HG03060 (cell line): ENCODE results near the gene ATF5.
"Not testable (repeated sequence)": the region's sequence is repeated elsewhere in the genome, so short reads cannot be mapped to it uniquely, and the experiment has no call there.

ENCODE experiments used
- ATAC-seq: cut with Tn5 transposase; IDR thresholded peaks from one replicate; pipeline ENCODE4 v1.9.1; 2021; ENCODE audit warnings: low read depth, moderate number of reproducible peaks; ENCODE audit not compliant: unreplicated experiment

ATF5 gene

DNA sequence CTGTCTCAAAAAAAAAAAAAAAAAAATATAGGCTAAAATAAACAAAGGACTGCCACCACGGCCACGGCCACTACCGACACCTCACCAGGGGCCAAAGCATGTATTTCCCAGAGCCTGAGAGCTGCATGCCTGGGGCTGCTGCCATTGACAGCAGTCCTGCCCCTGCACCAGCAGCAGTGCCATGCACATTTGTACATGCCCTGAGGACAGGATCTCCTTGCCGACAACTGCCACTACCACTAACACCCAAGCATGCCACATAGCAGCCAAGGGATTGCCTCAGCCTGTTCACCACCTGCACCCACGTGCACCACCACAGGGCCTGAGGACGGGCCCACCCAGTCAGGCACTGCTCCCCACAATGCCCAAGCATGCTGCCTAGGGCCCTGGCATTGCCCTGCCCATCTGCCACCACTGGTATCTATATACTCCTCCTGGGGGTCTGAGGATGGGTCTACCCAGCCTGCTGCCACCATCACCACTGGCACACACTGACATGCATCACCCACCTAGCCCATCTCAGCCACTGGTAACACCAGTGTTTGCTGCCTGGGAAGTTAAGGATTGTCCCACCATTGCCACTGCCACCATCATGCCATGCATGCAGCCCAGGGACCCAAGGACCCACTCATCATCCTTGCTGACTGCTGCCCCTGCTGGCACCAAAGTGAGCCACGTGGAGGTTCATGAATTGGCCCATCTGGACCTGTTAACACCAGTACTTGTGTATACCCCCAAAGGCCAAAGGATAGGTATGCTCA is 10.9 kb downstream of the ATF5 start:
- ATAC-seq = no peak

DNA sequence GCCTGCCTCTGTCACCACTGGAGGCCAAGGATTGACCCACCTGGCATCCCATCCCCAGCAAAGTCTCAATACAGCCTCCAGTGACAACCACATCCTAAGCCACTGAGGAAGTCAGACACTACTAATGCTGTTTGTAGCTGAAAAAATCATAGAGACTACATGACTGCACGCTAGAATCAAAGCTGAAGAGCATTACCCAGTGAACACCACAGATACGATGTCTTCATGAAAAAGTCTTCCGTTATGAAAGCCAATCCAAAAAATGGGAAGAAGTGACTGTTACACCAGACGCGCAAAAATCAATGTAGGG is 11.4 kb downstream of the ATF5 start:
- no peak for ATAC-seq

DNA sequence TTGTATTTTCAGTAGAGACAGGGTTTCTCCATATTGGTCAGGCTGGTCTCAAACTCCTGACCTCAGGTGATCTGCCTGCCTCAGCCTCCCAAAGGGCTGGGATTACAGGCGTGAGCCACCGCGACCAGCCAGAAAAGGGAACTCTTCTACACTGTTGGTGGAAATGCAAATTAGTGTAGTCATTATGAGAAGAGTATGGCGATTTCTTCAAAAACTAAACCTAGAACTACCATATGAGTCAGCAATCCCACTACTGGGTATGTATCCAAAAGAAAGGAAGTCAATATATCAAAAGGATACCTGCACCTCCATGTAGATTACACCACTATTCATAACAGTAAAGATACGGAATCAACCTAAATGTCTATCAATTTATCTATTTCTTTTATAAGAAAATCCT is 15.6 kb downstream of the ATF5 start:
- ATAC-seq = not testable (repeated sequence)

DNA sequence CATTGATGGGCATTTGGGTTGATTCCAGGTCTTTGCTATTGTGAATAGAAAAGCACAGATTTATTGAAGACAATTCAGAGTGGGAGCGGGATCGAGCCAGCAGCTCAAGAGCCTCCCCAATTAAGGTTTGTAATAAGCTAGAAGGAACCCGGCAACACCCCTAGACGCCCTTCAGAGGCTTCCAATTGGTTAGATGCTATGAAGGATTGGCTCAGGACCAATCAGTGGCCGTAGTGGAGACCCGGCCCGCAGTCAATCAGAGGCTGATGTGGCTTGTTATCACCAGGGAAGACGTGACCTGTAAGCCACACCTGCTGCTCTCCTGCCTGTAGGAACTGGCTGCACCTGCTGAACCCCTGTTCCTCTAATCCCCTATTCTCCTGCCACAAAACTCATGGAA is 17.4 kb downstream of the ATF5 start:
- no peak for ATAC-seq

GRCh38 chr19:49949742-49950589 is 21.0 kb downstream of the ATF5 start:
- ATAC-seq = no peak

GRCh38 chr19:49950590-49950948 is 21.6 kb downstream of the ATF5 start:
- ATAC-seq = no peak

DNA sequence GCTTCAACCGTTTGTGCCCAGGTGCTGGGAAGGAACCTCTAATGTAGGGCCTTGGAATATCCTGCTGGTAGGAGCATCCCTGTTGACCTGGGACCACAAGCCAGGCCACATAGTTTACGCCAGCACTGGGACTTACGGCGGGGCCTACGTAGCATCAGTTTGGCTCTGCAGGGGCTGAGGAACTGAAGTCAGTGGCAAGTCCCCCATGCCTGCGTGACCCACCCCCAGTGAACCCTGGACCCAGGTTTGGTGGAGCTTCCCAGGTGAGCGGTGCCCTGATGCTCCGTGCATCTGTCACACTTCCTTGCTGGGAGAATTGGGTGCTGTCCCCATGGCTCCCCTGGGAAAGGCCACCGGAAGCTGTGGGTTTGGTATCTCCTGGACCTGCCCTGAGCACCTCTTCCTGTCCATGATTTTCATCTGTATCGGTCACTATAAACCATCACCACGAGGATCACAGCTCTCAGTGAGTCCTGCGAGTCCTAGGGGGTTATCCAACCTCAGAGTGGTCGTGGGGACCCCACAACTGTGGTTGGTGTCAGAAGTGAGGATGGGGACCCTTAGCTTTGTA is 22.0 kb downstream of the ATF5 start:
- ATAC-seq = no peak

- ATAC-seq = no peak
Observed at GRCh38 chr19:49951806-49952478, 22.9 kb downstream of the ATF5 start.

GRCh38 chr19:49952479-49952836 is 23.5 kb downstream of the ATF5 start:
- no peak for ATAC-seq

DNA sequence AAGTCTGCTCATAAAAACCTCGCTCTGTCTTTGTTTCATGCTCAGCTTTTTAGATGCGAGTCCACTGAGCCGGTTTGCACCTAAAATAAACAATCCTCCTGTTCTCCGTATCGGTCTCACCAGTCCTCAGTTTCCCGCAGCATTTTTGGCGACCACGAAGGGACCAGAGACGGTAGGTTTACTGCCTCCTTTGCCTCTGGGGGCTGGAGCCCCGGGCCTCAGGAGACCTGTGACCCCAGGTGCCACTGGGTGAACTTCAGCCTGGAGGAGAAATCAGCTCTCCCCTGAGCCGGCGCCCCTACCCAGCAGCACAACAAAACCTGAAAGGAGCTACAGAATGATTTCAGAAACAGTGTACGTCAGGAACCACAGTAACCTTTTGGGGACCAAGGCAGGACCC is 23.9 kb downstream of the ATF5 start:
- no peak for ATAC-seq

- ATAC-seq = no peak
Observed at GRCh38 chr19:49953416-49953815, 24.4 kb downstream of the ATF5 start.

GRCh38 chr19:49954092-49954829 is 25.3 kb downstream of the ATF5 start:
- ATAC-seq = no peak

- ATAC-seq = no peak
Observed at GRCh38 chr19:49954933-49955332, 25.9 kb downstream of the ATF5 start.

DNA sequence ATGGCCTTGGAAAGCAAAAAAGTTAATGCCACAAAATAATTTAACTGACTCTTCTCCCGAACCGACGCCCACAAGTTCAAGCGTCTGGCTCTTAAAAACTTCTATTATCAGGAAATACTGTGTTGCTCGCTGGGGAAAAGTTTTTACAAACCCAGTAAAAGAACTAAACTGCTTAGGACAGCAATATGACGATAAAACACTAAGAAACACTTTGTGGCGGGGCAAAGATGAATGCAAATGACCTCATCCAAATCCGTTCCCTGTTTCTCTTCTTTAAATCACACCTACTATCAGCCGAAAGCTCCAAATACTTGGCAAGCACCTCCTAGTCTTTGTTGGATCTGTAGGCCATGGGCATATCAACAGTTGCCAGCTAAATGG is 27.1 kb downstream of the ATF5 start:
- no peak for ATAC-seq

GRCh38 chr19:49957262-49957915 is 28.4 kb downstream of the ATF5 start:
- ATAC-seq = no peak

DNA sequence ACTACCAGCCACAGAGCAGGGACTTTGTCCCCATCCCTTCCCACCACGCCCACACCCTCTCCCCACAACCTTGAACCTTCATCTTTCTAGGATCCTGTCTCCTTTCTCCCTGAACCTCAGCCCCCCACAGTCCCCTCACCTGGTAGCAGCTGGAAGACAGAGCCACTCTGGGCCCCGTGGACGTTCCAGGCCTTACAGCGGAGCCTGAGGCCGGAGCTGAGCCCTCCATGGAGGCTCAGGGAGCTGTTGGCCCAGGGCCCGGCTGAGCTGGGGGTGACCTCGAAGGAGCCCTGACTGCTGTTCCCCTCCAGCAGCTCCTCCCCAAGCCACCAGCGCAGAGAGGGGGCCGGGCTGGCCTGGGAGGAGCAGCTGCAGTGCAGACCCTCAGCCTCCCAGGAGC is 29.1 kb downstream of the ATF5 start:
- ATAC-seq = not testable (repeated sequence)

- not testable (repeated sequence) for ATAC-seq
Observed at GRCh38 chr19:49958596-49958995, 29.6 kb downstream of the ATF5 start.

- not testable (repeated sequence) for ATAC-seq
Observed at GRCh38 chr19:49959892-49960291, 30.9 kb downstream of the ATF5 start.

- not testable (repeated sequence) for ATAC-seq
Observed at GRCh38 chr19:49960980-49961379, 32.0 kb downstream of the ATF5 start, which contains the start of gene SIGLEC11. Gene SIGLEC11 (minus strand): TSS chr19:49961172. CDS start chr19:49961081, 91 bp downstream.
